ENCODE results near the gene CCDC12. TPM values are rescaled to one million over a fixed set of nuclear protein-coding genes. Genes with fewer than 3 reads are reported as not detected.
A peak's percentile ranks its signal among the peaks of the same experiment; 100 is the strongest.

CCDC12 gene
- total and polyA plus RNA-seq, 2 donors (not counting 1 experiment from before 2014, with no cell fraction given) = 84.0 to 97.3 TPM

DNA sequence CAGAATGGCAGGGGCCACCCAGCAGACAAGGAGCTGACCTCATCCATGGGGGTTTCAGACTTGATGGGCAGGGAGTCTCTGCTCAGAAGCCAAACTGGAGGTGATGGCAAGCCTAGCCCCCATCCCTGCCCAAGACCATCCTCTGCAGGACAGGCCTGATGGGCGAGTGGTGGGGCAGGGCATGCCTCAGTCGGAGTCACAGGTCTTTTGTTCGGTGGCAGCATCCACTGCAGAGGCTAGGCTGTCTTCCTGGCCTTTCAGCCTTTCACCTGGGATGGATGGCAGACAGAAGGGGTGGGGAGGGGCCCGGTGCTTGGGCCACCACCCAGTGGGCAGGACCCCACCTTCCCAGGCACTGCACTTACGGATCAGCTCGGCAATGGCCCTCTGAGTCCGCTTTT is 54.7 kb downstream of the CCDC12 start:
- Histone ChIP-seq H2AFZ (ENCODE audit: insufficient read depth, low read depth, low read length, poor library complexity, severe bottlenecking) (no peak overlapping the region), H3K27me3 (replicated peaks in 1 of 4; ENCODE audit: control extremely low read depth in 1 of 4, control insufficient read depth in 3 of 4, insufficient read depth in 4 of 4, low read length in 3 of 4) (no peaks in the 10 kb centered on the region), H3K27ac (ENCODE audit: low read length in 2 of 2) (no peak overlapping the region), H3K9me3 (ENCODE audit: control extremely low read depth in 1 of 3, control insufficient read depth in 2 of 3, insufficient read depth in 1 of 3, low read length in 2 of 3) (peaks cover 0 to 3% (median 1%) of the 10 kb centered on the region in 3 donors), H3K4me3 (ENCODE audit: control extremely low read depth in 1 of 5, extremely low read depth in 1 of 5, insufficient read depth in 1 of 5, low read depth in 2 of 5, low read length in 4 of 5) (no peak overlapping the region), H3K36me3 (replicated peaks in 1 of 2; ENCODE audit: control extremely low read depth in 1 of 2, control insufficient read depth in 1 of 2, extremely low read depth in 1 of 2, insufficient read depth in 2 of 2, low read length in 1 of 2) (peaks cover 16 to 90% of the 10 kb centered on the region in 2 experiments), H4K20me1 (ENCODE audit: control insufficient read depth, insufficient read depth, low read length, poor library complexity, severe bottlenecking) (peaks cover 41% of the 10 kb centered on the region), H3K9ac (ENCODE audit: low read length) (no peak overlapping the region), H3K4me1 (ENCODE audit: control insufficient read depth in 2 of 2, insufficient read depth in 2 of 2, low read length in 2 of 2) (peaks cover 38 to 40% of the 10 kb centered on the region in 2 donors), H3K79me2 (ENCODE audit: control insufficient read depth, insufficient read depth, low read length) (peaks cover 47% of the 10 kb centered on the region), H3K4me2 (replicated peaks; ENCODE audit: low read depth, low read length, poor library complexity, severe bottlenecking) (no peak overlapping the region)
- WGBS (ENCODE audit: insufficient coverage) = 96% methylated on average over 5 of the region's 7 CpGs
- POLR2A ChIA-PET = no interaction called here
- Mint-ChIP-seq H3K4me3 (no peak overlapping the region), H3K9me3 (ENCODE audit: insufficient read depth) (peaks cover 3% of the 10 kb centered on the region), H3K27ac (no peak overlapping the region), H3K4me1 (peaks cover 41% of the 10 kb centered on the region), H3K27me3 (no peaks in the 10 kb centered on the region)
- no peak for ATAC-seq (ENCODE audit: low read depth)
- TF ChIP-seq, protein P1, sequence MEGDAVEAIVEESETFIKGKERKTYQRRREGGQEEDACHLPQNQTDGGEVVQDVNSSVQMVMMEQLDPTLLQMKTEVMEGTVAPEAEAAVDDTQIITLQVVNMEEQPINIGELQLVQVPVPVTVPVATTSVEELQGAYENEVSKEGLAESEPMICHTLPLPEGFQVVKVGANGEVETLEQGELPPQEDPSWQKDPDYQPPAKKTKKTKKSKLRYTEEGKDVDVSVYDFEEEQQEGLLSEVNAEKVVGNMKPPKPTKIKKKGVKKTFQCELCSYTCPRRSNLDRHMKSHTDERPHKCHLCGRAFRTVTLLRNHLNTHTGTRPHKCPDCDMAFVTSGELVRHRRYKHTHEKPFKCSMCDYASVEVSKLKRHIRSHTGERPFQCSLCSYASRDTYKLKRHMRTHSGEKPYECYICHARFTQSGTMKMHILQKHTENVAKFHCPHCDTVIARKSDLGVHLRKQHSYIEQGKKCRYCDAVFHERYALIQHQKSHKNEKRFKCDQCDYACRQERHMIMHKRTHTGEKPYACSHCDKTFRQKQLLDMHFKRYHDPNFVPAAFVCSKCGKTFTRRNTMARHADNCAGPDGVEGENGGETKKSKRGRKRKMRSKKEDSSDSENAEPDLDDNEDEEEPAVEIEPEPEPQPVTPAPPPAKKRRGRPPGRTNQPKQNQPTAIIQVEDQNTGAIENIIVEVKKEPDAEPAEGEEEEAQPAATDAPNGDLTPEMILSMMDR (IDR thresholded peaks at IDR 0.05) = no peak
- TF ChIP-seq EZH2 (IDR thresholded peaks at IDR 0.05; ENCODE audit: borderline replicate concordance, insufficient read depth, low read depth, low read length, poor library complexity, severe bottlenecking) = no peak
- CTCF ChIA-PET = interaction anchor here (0.6 to 13.6 kb wide), 6 partner anchors 8 to 1368 kb away, joined by 3 to 146 read pairs (median 13); no protein-coding TSS in a partner anchor
- no peak for DNase-seq
- intact Hi-C loops (cut with micrococcal nuclease) = loop anchor here (10.0 kb wide), 1 partner anchor 403 kb away; no protein-coding TSS in a partner anchor

DNA sequence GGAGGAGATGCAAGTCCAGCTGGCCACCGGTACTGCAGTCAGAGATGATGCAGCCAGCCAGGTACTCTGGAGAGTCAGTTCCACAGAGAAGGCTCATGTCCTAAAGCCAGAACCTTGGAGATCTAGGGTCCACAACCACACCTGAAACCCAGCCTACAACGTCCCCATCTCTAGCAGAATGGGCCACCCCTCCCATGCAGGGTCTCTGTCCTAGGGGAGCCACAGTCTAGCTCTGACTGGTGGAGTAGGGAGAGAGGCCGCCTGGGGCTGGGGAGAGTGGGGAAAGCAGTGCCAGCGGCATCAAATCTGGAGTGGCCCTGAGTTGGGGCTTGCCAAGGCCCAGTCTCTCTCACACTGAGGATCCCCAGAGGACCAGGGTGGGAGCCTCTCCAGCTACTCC is 55.5 kb downstream of the CCDC12 start:
- ChIA-PET POLR2A (no interaction called here), CTCF (interaction anchor here (0.6 to 4.5 kb wide), 5 partner anchors 11 to 1369 kb away, joined by 3 to 22 read pairs (median 7); no protein-coding TSS in a partner anchor)
- no peaks in the 10 kb centered on the region for H3K27me3 ChIP-seq (replicated peaks in 1 of 4; ENCODE audit: control extremely low read depth in 1 of 4, control insufficient read depth in 3 of 4, insufficient read depth in 4 of 4, low read length in 3 of 4)
- peaks cover 43% of the 10 kb centered on the region for H3K79me2 ChIP-seq (ENCODE audit: control insufficient read depth, insufficient read depth, low read length)
- no peak overlapping the region for H3K27ac ChIP-seq (ENCODE audit: low read length in 2 of 2)
- TF ChIP-seq, protein P1 (IDR thresholded peaks at IDR 0.05) = no peak
- no peak for TF ChIP-seq EZH2 (IDR thresholded peaks at IDR 0.05; ENCODE audit: borderline replicate concordance, insufficient read depth, low read depth, low read length, poor library complexity, severe bottlenecking)
- intact Hi-C loops (cut with micrococcal nuclease) = loop anchor here (10.0 kb wide), 1 partner anchor 404 kb away; no protein-coding TSS in a partner anchor
- Mint-ChIP-seq H3K4me1 (peaks cover 32% of the 10 kb centered on the region), H3K4me3 (no peak overlapping the region), H3K27ac (peak overlapping the region; percentile 6), H3K9me3 (ENCODE audit: insufficient read depth) (peaks cover 3% of the 10 kb centered on the region), H3K27me3 (no peaks in the 10 kb centered on the region)
- DNase-seq (no peak), ATAC-seq (ENCODE audit: low read depth) (no peak)
- H4K20me1 ChIP-seq (ENCODE audit: control insufficient read depth, insufficient read depth, low read length, poor library complexity, severe bottlenecking) = peaks cover 41% of the 10 kb centered on the region
- H3K4me1 ChIP-seq (ENCODE audit: control insufficient read depth in 2 of 2, insufficient read depth in 2 of 2, low read length in 2 of 2) = peaks cover 30 to 32% of the 10 kb centered on the region in 2 donors
- no peak overlapping the region for H3K9ac ChIP-seq (ENCODE audit: low read length)
- peaks cover 16 to 92% of the 10 kb centered on the region in 2 experiments for H3K36me3 ChIP-seq (replicated peaks in 1 of 2; ENCODE audit: control extremely low read depth in 1 of 2, control insufficient read depth in 1 of 2, extremely low read depth in 1 of 2, insufficient read depth in 2 of 2, low read length in 1 of 2)
- no peak overlapping the region for H2AFZ ChIP-seq (ENCODE audit: insufficient read depth, low read depth, low read length, poor library complexity, severe bottlenecking)
- no peak overlapping the region for H3K4me3 ChIP-seq (ENCODE audit: control extremely low read depth in 1 of 5, extremely low read depth in 1 of 5, insufficient read depth in 1 of 5, low read depth in 2 of 5, low read length in 4 of 5)
- H3K4me2 ChIP-seq (replicated peaks; ENCODE audit: low read depth, low read length, poor library complexity, severe bottlenecking) = no peak overlapping the region
- WGBS (ENCODE audit: insufficient coverage) = 100% methylated on average over 1 of the region's 4 CpGs
- peaks cover 0 to 3% (median 1%) of the 10 kb centered on the region in 3 donors for H3K9me3 ChIP-seq (ENCODE audit: control extremely low read depth in 1 of 3, control insufficient read depth in 2 of 3, insufficient read depth in 1 of 3, low read length in 2 of 3)

Data from B cell (primary cell).